ENCODE measurements around the gene FIZ1. TPM values are rescaled to one million over a fixed set of nuclear protein-coding genes. Genes with fewer than 3 reads are reported as not detected.

Gene FIZ1
- polyA plus RNA-seq, 1 donor from 2014 or later, result 7.4 TPM

- H3K9me2 ChIP-seq (ENCODE audit: insufficient read depth, low read length), result no peaks in the 10 kb centered on the region
- H3K9ac ChIP-seq (ENCODE audit: low read length), result no peak overlapping the region
- H3K36me3 ChIP-seq (ENCODE audit: insufficient read depth, low read length), result peaks cover 6% of the 10 kb centered on the region
- no peak overlapping the region for H3K4me3 ChIP-seq (ENCODE audit: low read length)
- no peaks in the 10 kb centered on the region for H3K9me3 ChIP-seq (ENCODE audit: low read length)
- no peaks in the 10 kb centered on the region for H3K79me2 ChIP-seq (replicated peaks; ENCODE audit: insufficient read depth, low read length)
- H2AFZ ChIP-seq (ENCODE audit: low read depth, low read length), result no peak overlapping the region
- H3K27me3 ChIP-seq (ENCODE audit: insufficient read depth, low read depth, low read length), result no peaks in the 10 kb centered on the region
- no peak overlapping the region for H3K4me2 ChIP-seq (ENCODE audit: low read length)
- H3F3A ChIP-seq (ENCODE audit: insufficient read depth, low read length, poor library complexity, severe bottlenecking), result no peaks in the 10 kb centered on the region
- H3K27ac ChIP-seq (ENCODE audit: low read length), result no peak overlapping the region
- no peaks in the 10 kb centered on the region for H4K20me1 ChIP-seq (ENCODE audit: insufficient read depth)
- TF ChIP-seq EZH2 (IDR thresholded peaks at IDR 0.05; ENCODE audit: borderline replicate concordance, insufficient read depth, low read length, poor library complexity, severe bottlenecking) (no peak), POLR2AphosphoS5 (IDR thresholded peaks at IDR 0.05) (no peak), EP300 (conservative IDR thresholded peaks at IDR 0.05; ENCODE audit: poor library complexity, severe bottlenecking) (no peak), RAD21 (conservative IDR thresholded peaks at IDR 0.05) (no peak), TAF1 (IDR thresholded peaks at IDR 0.05; ENCODE audit: low read depth) (no peak), CTCF (IDR thresholded peaks at IDR 0.05; ENCODE audit: poor library complexity, severe bottlenecking) (no peak), MXI1 (conservative IDR thresholded peaks at IDR 0.05; ENCODE audit: poor library complexity, severe bottlenecking) (no peak), REST (IDR thresholded peaks at IDR 0.05; ENCODE audit: borderline replicate concordance) (no peak), SMC3 (conservative IDR thresholded peaks at IDR 0.05; ENCODE audit: poor library complexity) (no peak)
Observed at GRCh38 chr19:55591555-55591954, 7.8 kb downstream of the FIZ1 start.

- no peaks in the 10 kb centered on the region for H3F3A ChIP-seq (ENCODE audit: insufficient read depth, low read length, poor library complexity, severe bottlenecking)
- no peak overlapping the region for H3K27ac ChIP-seq (ENCODE audit: low read length)
- H3K4me2 ChIP-seq (ENCODE audit: low read length), result no peak overlapping the region
- H3K9me2 ChIP-seq (ENCODE audit: insufficient read depth, low read length), result no peaks in the 10 kb centered on the region
- H3K4me3 ChIP-seq (ENCODE audit: low read length), result no peak overlapping the region
- no peaks in the 10 kb centered on the region for H3K79me2 ChIP-seq (replicated peaks; ENCODE audit: insufficient read depth, low read length)
- peaks cover 6% of the 10 kb centered on the region for H3K36me3 ChIP-seq (ENCODE audit: insufficient read depth, low read length)
- no peaks in the 10 kb centered on the region for H3K9me3 ChIP-seq (ENCODE audit: low read length)
- H4K20me1 ChIP-seq (ENCODE audit: insufficient read depth), result no peaks in the 10 kb centered on the region
- H3K9ac ChIP-seq (ENCODE audit: low read length), result no peak overlapping the region
- H3K27me3 ChIP-seq (ENCODE audit: insufficient read depth, low read depth, low read length), result no peaks in the 10 kb centered on the region
- TF ChIP-seq EP300 (conservative IDR thresholded peaks at IDR 0.05; ENCODE audit: poor library complexity, severe bottlenecking) (no peak), RAD21 (conservative IDR thresholded peaks at IDR 0.05) (no peak), SMC3 (conservative IDR thresholded peaks at IDR 0.05; ENCODE audit: poor library complexity) (no peak)
- no peak overlapping the region for H2AFZ ChIP-seq (ENCODE audit: low read depth, low read length)
Observed at GRCh38 chr19:55590617-55591016, 8.7 kb downstream of the FIZ1 start.

- no peak overlapping the region for H2AFZ ChIP-seq (ENCODE audit: low read depth, low read length)
- H3K36me3 ChIP-seq (ENCODE audit: insufficient read depth, low read length), result peaks cover 6% of the 10 kb centered on the region
- H3K27me3 ChIP-seq (ENCODE audit: insufficient read depth, low read depth, low read length), result no peaks in the 10 kb centered on the region
- no peaks in the 10 kb centered on the region for H3K79me2 ChIP-seq (replicated peaks; ENCODE audit: insufficient read depth, low read length)
- H3K9ac ChIP-seq (ENCODE audit: low read length), result no peak overlapping the region
- H3F3A ChIP-seq (ENCODE audit: insufficient read depth, low read length, poor library complexity, severe bottlenecking), result no peaks in the 10 kb centered on the region
- no peaks in the 10 kb centered on the region for H3K9me2 ChIP-seq (ENCODE audit: insufficient read depth, low read length)
- no peak for TF ChIP-seq EZH2 (IDR thresholded peaks at IDR 0.05; ENCODE audit: borderline replicate concordance, insufficient read depth, low read length, poor library complexity, severe bottlenecking)
- no peak for TF ChIP-seq TAF1 (IDR thresholded peaks at IDR 0.05; ENCODE audit: low read depth)
- TF ChIP-seq SMC3 (conservative IDR thresholded peaks at IDR 0.05; ENCODE audit: poor library complexity), result no peak
- no peak overlapping the region for H3K4me3 ChIP-seq (ENCODE audit: low read length)
- no peaks in the 10 kb centered on the region for H4K20me1 ChIP-seq (ENCODE audit: insufficient read depth)
- H3K27ac ChIP-seq (ENCODE audit: low read length), result no peak overlapping the region
- no peaks in the 10 kb centered on the region for H3K9me3 ChIP-seq (ENCODE audit: low read length)
- H3K4me2 ChIP-seq (ENCODE audit: low read length), result no peak overlapping the region
Observed at GRCh38 chr19:55590109-55590508, 9.2 kb downstream of the FIZ1 start.
